Panc1 (cell line): ENCODE results near the gene PLCB4.

Source experiments
- SIN3A ChIP-seq: IDR thresholded peaks from 2 replicates; pipeline ENCODE4 v1.6.1; 2012; ENCODE audit warnings: low read depth, mild to moderate bottlenecking, low read length, moderate library complexity, borderline replicate concordance; ENCODE audit not compliant: insufficient read depth
- TF ChIP-seq, protein P1 (sequence below), 2 experiments: IDR thresholded peaks; 2 replicates each; pipeline ENCODE4 v1.6.1; 2011 to 2012; ENCODE audit warnings: low read depth in 2 of 2, control low read depth in 1 of 2, low read length in 1 of 2, mild to moderate bottlenecking in 1 of 2, moderate library complexity in 1 of 2; ENCODE audit not compliant: insufficient read depth in 1 of 2
- TF ChIP-seq, protein P2 (sequence below): fragments of 450-650 bp; IDR thresholded peaks from 2 replicates; pipeline ENCODE4 v1.5.1; 2017; ENCODE audit warnings: mild to moderate bottlenecking

DNA sequence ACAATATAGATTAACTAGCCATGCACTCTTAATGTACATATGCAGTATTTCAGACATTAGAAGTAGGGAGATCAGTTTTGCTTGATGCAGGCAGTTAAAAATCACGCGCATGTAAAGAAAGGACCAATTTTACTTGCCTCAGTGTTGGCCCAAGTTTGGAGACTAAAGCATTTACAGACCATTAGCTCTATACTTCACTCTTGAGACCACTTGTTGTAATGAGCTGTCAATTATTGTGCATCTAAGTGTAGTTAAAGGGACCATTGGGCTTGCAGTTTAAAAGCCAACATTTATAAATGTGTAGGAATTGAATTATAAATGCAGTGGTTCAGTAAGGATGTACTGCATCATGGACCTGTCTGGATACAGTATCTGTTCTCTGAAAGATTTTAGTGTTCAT, 53.7 kb downstream of the PLCB4 start:
- TF ChIP-seq SIN3A = no peak
- TF ChIP-seq, protein P1, sequence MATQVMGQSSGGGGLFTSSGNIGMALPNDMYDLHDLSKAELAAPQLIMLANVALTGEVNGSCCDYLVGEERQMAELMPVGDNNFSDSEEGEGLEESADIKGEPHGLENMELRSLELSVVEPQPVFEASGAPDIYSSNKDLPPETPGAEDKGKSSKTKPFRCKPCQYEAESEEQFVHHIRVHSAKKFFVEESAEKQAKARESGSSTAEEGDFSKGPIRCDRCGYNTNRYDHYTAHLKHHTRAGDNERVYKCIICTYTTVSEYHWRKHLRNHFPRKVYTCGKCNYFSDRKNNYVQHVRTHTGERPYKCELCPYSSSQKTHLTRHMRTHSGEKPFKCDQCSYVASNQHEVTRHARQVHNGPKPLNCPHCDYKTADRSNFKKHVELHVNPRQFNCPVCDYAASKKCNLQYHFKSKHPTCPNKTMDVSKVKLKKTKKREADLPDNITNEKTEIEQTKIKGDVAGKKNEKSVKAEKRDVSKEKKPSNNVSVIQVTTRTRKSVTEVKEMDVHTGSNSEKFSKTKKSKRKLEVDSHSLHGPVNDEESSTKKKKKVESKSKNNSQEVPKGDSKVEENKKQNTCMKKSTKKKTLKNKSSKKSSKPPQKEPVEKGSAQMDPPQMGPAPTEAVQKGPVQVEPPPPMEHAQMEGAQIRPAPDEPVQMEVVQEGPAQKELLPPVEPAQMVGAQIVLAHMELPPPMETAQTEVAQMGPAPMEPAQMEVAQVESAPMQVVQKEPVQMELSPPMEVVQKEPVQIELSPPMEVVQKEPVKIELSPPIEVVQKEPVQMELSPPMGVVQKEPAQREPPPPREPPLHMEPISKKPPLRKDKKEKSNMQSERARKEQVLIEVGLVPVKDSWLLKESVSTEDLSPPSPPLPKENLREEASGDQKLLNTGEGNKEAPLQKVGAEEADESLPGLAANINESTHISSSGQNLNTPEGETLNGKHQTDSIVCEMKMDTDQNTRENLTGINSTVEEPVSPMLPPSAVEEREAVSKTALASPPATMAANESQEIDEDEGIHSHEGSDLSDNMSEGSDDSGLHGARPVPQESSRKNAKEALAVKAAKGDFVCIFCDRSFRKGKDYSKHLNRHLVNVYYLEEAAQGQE (IDR thresholded peaks at IDR 0.05; ENCODE audit: insufficient read depth in 1 of 2, low read depth in 2 of 2, low read length in 1 of 2) = no peak
- TF ChIP-seq, protein P2, sequence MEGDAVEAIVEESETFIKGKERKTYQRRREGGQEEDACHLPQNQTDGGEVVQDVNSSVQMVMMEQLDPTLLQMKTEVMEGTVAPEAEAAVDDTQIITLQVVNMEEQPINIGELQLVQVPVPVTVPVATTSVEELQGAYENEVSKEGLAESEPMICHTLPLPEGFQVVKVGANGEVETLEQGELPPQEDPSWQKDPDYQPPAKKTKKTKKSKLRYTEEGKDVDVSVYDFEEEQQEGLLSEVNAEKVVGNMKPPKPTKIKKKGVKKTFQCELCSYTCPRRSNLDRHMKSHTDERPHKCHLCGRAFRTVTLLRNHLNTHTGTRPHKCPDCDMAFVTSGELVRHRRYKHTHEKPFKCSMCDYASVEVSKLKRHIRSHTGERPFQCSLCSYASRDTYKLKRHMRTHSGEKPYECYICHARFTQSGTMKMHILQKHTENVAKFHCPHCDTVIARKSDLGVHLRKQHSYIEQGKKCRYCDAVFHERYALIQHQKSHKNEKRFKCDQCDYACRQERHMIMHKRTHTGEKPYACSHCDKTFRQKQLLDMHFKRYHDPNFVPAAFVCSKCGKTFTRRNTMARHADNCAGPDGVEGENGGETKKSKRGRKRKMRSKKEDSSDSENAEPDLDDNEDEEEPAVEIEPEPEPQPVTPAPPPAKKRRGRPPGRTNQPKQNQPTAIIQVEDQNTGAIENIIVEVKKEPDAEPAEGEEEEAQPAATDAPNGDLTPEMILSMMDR = no peak
